Placental pericyte (primary cell): ENCODE measurements around the gene ABCA2. TPM values are rescaled to one million over a fixed set of nuclear protein-coding genes. Genes with fewer than 3 reads are reported as not detected.

ENCODE experiments used
- total RNA-seq: library from RNA; depleted of rRNA; stranded (reverse); fragments of >200 nt; gene quantifications from 2 replicates; pipeline ENCODE4 v1.2.3, GENCODE V29; 2012

ABCA2 gene
- total RNA-seq, 1 donor, result 18.9 TPM

Other genes with a start within 250 kb of the ABCA2 start
- gene TMEM141, start 236.9 kb downstream of the ABCA2 start, total RNA-seq, result 36.9 and 38.7 TPM in 2 replicates
- 0.22 TPM in 1 of 2 replicates, not detected in the other for gene CCDC183, start 231.9 kb downstream of the ABCA2 start, total RNA-seq
- gene RABL6, start 220.3 kb downstream of the ABCA2 start, total RNA-seq, result 77.0 and 129 TPM in 2 replicates
- 1.4 and 2.0 TPM in 2 replicates for gene AJM1, start 185.8 kb downstream of the ABCA2 start, total RNA-seq
- 54.8 and 63.5 TPM in 2 replicates for gene PHPT1, start 178.8 kb downstream of the ABCA2 start, total RNA-seq
- 2.0 and 3.5 TPM in 2 replicates for gene MAMDC4, start 175.9 kb downstream of the ABCA2 start, total RNA-seq
- gene EDF1, start 161.9 kb downstream of the ABCA2 start, total RNA-seq, result 169 and 339 TPM in 2 replicates
- 9.6 and 15.2 TPM in 2 replicates for gene TRAF2, start 141.7 kb downstream of the ABCA2 start, total RNA-seq
- gene FBXW5, start 83.5 kb downstream of the ABCA2 start, total RNA-seq, result 198 and 213 TPM in 2 replicates
- gene C8G, start 83.0 kb downstream of the ABCA2 start, total RNA-seq, result 0.66 TPM in 1 of 2 replicates, not detected in the other
- gene LCN12, start 76.0 kb downstream of the ABCA2 start, total RNA-seq, result 0.88 TPM in 1 of 2 replicates, not detected in the other
- gene PTGDS, start 50.7 kb downstream of the ABCA2 start, total RNA-seq, result 4.2 and 78.6 TPM in 2 replicates
- gene LCNL1, start 45.2 kb downstream of the ABCA2 start, total RNA-seq, result 0.14 and 9.8 TPM in 2 replicates
- 12.0 and 13.9 TPM in 2 replicates for gene PAXX, start 35.8 kb downstream of the ABCA2 start, total RNA-seq
- gene CLIC3, start 31.7 kb downstream of the ABCA2 start, total RNA-seq, result 4.3 and 12.7 TPM in 2 replicates
- gene FUT7, start 3.9 kb upstream of the ABCA2 start, total RNA-seq, result not detected in 2 replicates
- gene NPDC1, start 17.9 kb upstream of the ABCA2 start, total RNA-seq, result 16.0 and 21.0 TPM in 2 replicates
- gene ENTPD2, start 25.8 kb upstream of the ABCA2 start, total RNA-seq, result not detected in 2 replicates
- gene SAPCD2, start 42.3 kb upstream of the ABCA2 start, total RNA-seq, result 0.22 and 15.9 TPM in 2 replicates
- 28.2 and 29.1 TPM in 2 replicates for gene UAP1L1, start 49.3 kb upstream of the ABCA2 start, total RNA-seq
- 68.1 and 103 TPM in 2 replicates for gene MAN1B1, start 58.7 kb upstream of the ABCA2 start, total RNA-seq
- 58.1 and 86.7 TPM in 2 replicates for gene DPP7, start 86.5 kb upstream of the ABCA2 start, total RNA-seq
- 0.29 TPM in 1 of 2 replicates, not detected in the other for gene GRIN1, start 110.9 kb upstream of the ABCA2 start, total RNA-seq
- gene LRRC26, start 141.8 kb upstream of the ABCA2 start, total RNA-seq, result not detected in 2 replicates
- gene TMEM210, start 143.8 kb upstream of the ABCA2 start, total RNA-seq, result not detected in 2 replicates
- gene ANAPC2, start 160.3 kb upstream of the ABCA2 start, total RNA-seq, result 30.4 and 32.4 TPM in 2 replicates
- 75.5 and 82.3 TPM in 2 replicates for gene SSNA1, start 160.4 kb upstream of the ABCA2 start, total RNA-seq
- gene TPRN, start 172.5 kb upstream of the ABCA2 start, total RNA-seq, result 9.9 and 14.9 TPM in 2 replicates
- 28.9 and 41.4 TPM in 2 replicates for gene TMEM203, start 177.4 kb upstream of the ABCA2 start, total RNA-seq
- gene NDOR1, start 177.5 kb upstream of the ABCA2 start, total RNA-seq, result 10.1 and 15.3 TPM in 2 replicates
- 0.22 and 0.43 TPM in 2 replicates for gene RNF208, start 194.0 kb upstream of the ABCA2 start, total RNA-seq
- 0.14 and 0.66 TPM in 2 replicates for gene CYSRT1, start 196.9 kb upstream of the ABCA2 start, total RNA-seq
- gene RNF224, start 199.3 kb upstream of the ABCA2 start, total RNA-seq, result not detected in 2 replicates
- gene SLC34A3, start 202.7 kb upstream of the ABCA2 start, total RNA-seq, result not detected in 2 replicates
- 93.4 and 509 TPM in 2 replicates for gene TUBB4B, start 213.1 kb upstream of the ABCA2 start, total RNA-seq
- gene STPG3, start 223.0 kb upstream of the ABCA2 start, total RNA-seq, result not detected in 2 replicates
- gene NELFB, start 227.1 kb upstream of the ABCA2 start, total RNA-seq, result 44.2 and 74.0 TPM in 2 replicates
- gene TOR4A, start 249.5 kb upstream of the ABCA2 start, total RNA-seq, result 48.1 and 108 TPM in 2 replicates